ENCODE data around the gene AHCTF1. TPM values are rescaled to one million over a fixed set of nuclear protein-coding genes. Genes with fewer than 3 reads are reported as not detected.

Gene AHCTF1
- total and polyA plus RNA-seq, 4 donors, result 4.2 to 17.5 (median 10.6) TPM

- 95% methylated on average over 19 of the region's 19 CpGs for WGBS
- Histone ChIP-seq H3K36me3 (ENCODE audit: control insufficient read depth in 4 of 4, insufficient read depth in 3 of 4, low read depth in 1 of 4, low read length in 3 of 4) (no peaks in the 10 kb centered on the region), H3K27me3 (ENCODE audit: control insufficient read depth in 4 of 4, insufficient read depth in 4 of 4, low read length in 3 of 4) (no peaks in the 10 kb centered on the region), H3K9ac (ENCODE audit: low read depth in 1 of 2, low read length in 2 of 2) (no peak overlapping the region), H3K4me3 (ENCODE audit: low read depth in 1 of 3, low read length in 3 of 3) (no peak overlapping the region), H3K9me3 (ENCODE audit: control insufficient read depth in 4 of 4, low read length in 3 of 4) (no peaks in the 10 kb centered on the region), H3K27ac (ENCODE audit: low read depth in 1 of 2, low read length in 2 of 2) (no peak overlapping the region), H3K4me1 (ENCODE audit: control insufficient read depth in 4 of 4, insufficient read depth in 4 of 4, low read length in 3 of 4) (peaks cover 0 to 11% (median 7%) of the 10 kb centered on the region in 4 donors)
- DNase-seq (ENCODE audit: low spot score), result no peak
- no peak for TF ChIP-seq ZBTB33 (IDR thresholded peaks at IDR 0.05)
- TF ChIP-seq RAD21 (IDR thresholded peaks at IDR 0.05), result no peak
- TF ChIP-seq FOXA1 (IDR thresholded peaks at IDR 0.05), result no peak
- no peak for TF ChIP-seq CTCF (IDR thresholded peaks at IDR 0.05; ENCODE audit: low read depth, low read length, missing input control)
- no peak for TF ChIP-seq TAF1 (conservative IDR thresholded peaks at IDR 0.05)
- no peak for TF ChIP-seq EGR1 (IDR thresholded peaks at IDR 0.05; ENCODE audit: low read depth in 2 of 2)
- no peak for TF ChIP-seq MAX (IDR thresholded peaks at IDR 0.05)
- no peak for TF ChIP-seq GABPA (IDR thresholded peaks at IDR 0.05 in 1 of 2, conservative IDR thresholded peaks at IDR 0.05 in 1 of 2)
- TF ChIP-seq ATF3 (IDR thresholded peaks at IDR 0.05), result no peak
- TF ChIP-seq SP1 (IDR thresholded peaks at IDR 0.05), result no peak
- no peak for TF ChIP-seq REST (IDR thresholded peaks at IDR 0.05)
- no peak for TF ChIP-seq HNF4A (conservative IDR thresholded peaks at IDR 0.05)
- TF ChIP-seq YY1 (IDR thresholded peaks at IDR 0.05), result no peak
- TF ChIP-seq FOXA2 (IDR thresholded peaks at IDR 0.05), result no peak
- no peak for TF ChIP-seq HNF4G (IDR thresholded peaks at IDR 0.05)
- no peak for TF ChIP-seq RXRA (IDR thresholded peaks at IDR 0.05)
- no peak for TF ChIP-seq JUND (IDR thresholded peaks at IDR 0.05)
These were observed 140.9 kb downstream of the AHCTF1 start for GRCh38 chr1:246790833-246791232.

GRCh38 chr1:246790364-246790763 lies 141.4 kb downstream of the AHCTF1 start:
- no peaks in the 10 kb centered on the region for H3K9me3 ChIP-seq (ENCODE audit: control insufficient read depth in 4 of 4, low read length in 3 of 4)
- WGBS, result 96% methylated on average over 7 of the region's 7 CpGs
- peaks cover 0 to 11% (median 7%) of the 10 kb centered on the region in 4 donors for H3K4me1 ChIP-seq (ENCODE audit: control insufficient read depth in 4 of 4, insufficient read depth in 4 of 4, low read length in 3 of 4)
- no peak overlapping the region for H3K9ac ChIP-seq (ENCODE audit: low read depth in 1 of 2, low read length in 2 of 2)
- H3K27ac ChIP-seq (ENCODE audit: low read depth in 1 of 2, low read length in 2 of 2), result no peak overlapping the region
- no peaks in the 10 kb centered on the region for H3K36me3 ChIP-seq (ENCODE audit: control insufficient read depth in 4 of 4, insufficient read depth in 3 of 4, low read depth in 1 of 4, low read length in 3 of 4)
- no peaks in the 10 kb centered on the region for H3K27me3 ChIP-seq (ENCODE audit: control insufficient read depth in 4 of 4, insufficient read depth in 4 of 4, low read length in 3 of 4)
- H3K4me3 ChIP-seq (ENCODE audit: low read depth in 1 of 3, low read length in 3 of 3), result no peak overlapping the region
- DNase-seq (ENCODE audit: low spot score), result no peak
- no peak for TF ChIP-seq TAF1 (conservative IDR thresholded peaks at IDR 0.05)
- TF ChIP-seq JUND (IDR thresholded peaks at IDR 0.05), result no peak
- no peak for TF ChIP-seq NR2F2 (IDR thresholded peaks at IDR 0.05)
- TF ChIP-seq EGR1 (IDR thresholded peaks at IDR 0.05; ENCODE audit: low read depth in 2 of 2), result no peak
